Measurements from ENCODE around the gene ZC3H4.
A peak's percentile ranks its signal among the peaks of the same experiment; 100 is the strongest.

The ZC3H4 gene

GRCh38 chr19:47037766-47038165 lies 75.8 kb downstream of the ZC3H4 start:
- Histone ChIP-seq H3K4me1 (ENCODE audit: control insufficient read depth, insufficient read depth, low read length) (peaks cover 20% of the 10 kb centered on the region), H3K36me3 (ENCODE audit: insufficient read depth, low read length) (no peaks in the 10 kb centered on the region), H3K4me2 (ENCODE audit: low read length) (no peak overlapping the region), H3K9ac (ENCODE audit: low read depth, low read length) (no peak overlapping the region), H3K4me3 (ENCODE audit: low read length) (no peak overlapping the region), H3K27me3 (ENCODE audit: control insufficient read depth, insufficient read depth, low read length) (no peaks in the 10 kb centered on the region), H3K9me3 (replicated peaks; ENCODE audit: low read length) (no peaks in the 10 kb centered on the region)

GRCh38 chr19:47036097-47036651 lies 77.4 kb downstream of the ZC3H4 start:
- Histone ChIP-seq H3K27me3 (ENCODE audit: control insufficient read depth, insufficient read depth, low read length) (no peaks in the 10 kb centered on the region), H3K4me3 (ENCODE audit: low read length) (peak overlapping the region; percentile 75), H3K9me3 (replicated peaks; ENCODE audit: low read length) (no peaks in the 10 kb centered on the region), H3K36me3 (ENCODE audit: insufficient read depth, low read length) (no peaks in the 10 kb centered on the region), H3K4me2 (ENCODE audit: low read length) (peak overlapping the region; percentile 92), H3K9ac (ENCODE audit: low read depth, low read length) (peak overlapping the region; percentile 72), H3K4me1 (ENCODE audit: control insufficient read depth, insufficient read depth, low read length) (peaks cover 20% of the 10 kb centered on the region)

GRCh38 chr19:47035127-47036096 lies 78.2 kb downstream of the ZC3H4 start:
- Histone ChIP-seq H3K9me3 (replicated peaks; ENCODE audit: low read length) (no peaks in the 10 kb centered on the region), H3K4me3 (ENCODE audit: low read length) (peak overlapping the region; percentile 75), H3K4me2 (ENCODE audit: low read length) (peak overlapping the region; percentile 92), H3K9ac (ENCODE audit: low read depth, low read length) (peak overlapping the region; percentile 72), H3K36me3 (ENCODE audit: insufficient read depth, low read length) (no peaks in the 10 kb centered on the region), H3K4me1 (ENCODE audit: control insufficient read depth, insufficient read depth, low read length) (peaks cover 20% of the 10 kb centered on the region), H3K27me3 (ENCODE audit: control insufficient read depth, insufficient read depth, low read length) (no peaks in the 10 kb centered on the region)

- Histone ChIP-seq H3K4me1 (ENCODE audit: control insufficient read depth, insufficient read depth, low read length) (peaks cover 20% of the 10 kb centered on the region), H3K9me3 (replicated peaks; ENCODE audit: low read length) (no peaks in the 10 kb centered on the region), H3K9ac (ENCODE audit: low read depth, low read length) (no peak overlapping the region), H3K36me3 (ENCODE audit: insufficient read depth, low read length) (no peaks in the 10 kb centered on the region), H3K4me2 (ENCODE audit: low read length) (no peak overlapping the region), H3K27me3 (ENCODE audit: control insufficient read depth, insufficient read depth, low read length) (peaks cover 15% of the 10 kb centered on the region), H3K4me3 (ENCODE audit: low read length) (no peak overlapping the region)
Measured at GRCh38 chr19:47032171-47032811, 81.3 kb downstream of the ZC3H4 start.

GRCh38 chr19:47028195-47028601 lies 85.4 kb downstream of the ZC3H4 start:
- Histone ChIP-seq H3K27me3 (ENCODE audit: control insufficient read depth, insufficient read depth, low read length) (peaks cover 32% of the 10 kb centered on the region), H3K4me1 (ENCODE audit: control insufficient read depth, insufficient read depth, low read length) (no peaks in the 10 kb centered on the region), H3K9me3 (replicated peaks; ENCODE audit: low read length) (no peaks in the 10 kb centered on the region), H3K36me3 (ENCODE audit: insufficient read depth, low read length) (no peaks in the 10 kb centered on the region), H3K4me3 (ENCODE audit: low read length) (no peak overlapping the region), H3K9ac (ENCODE audit: low read depth, low read length) (no peak overlapping the region), H3K4me2 (ENCODE audit: low read length) (no peak overlapping the region)

- H3K4me1 ChIP-seq (ENCODE audit: control insufficient read depth, insufficient read depth, low read length), result no peaks in the 10 kb centered on the region
- H3K27me3 ChIP-seq (ENCODE audit: control insufficient read depth, insufficient read depth, low read length), result peaks cover 38% of the 10 kb centered on the region
- H3K9ac ChIP-seq (ENCODE audit: low read depth, low read length), result no peak overlapping the region
- H3K36me3 ChIP-seq (ENCODE audit: insufficient read depth, low read length), result no peaks in the 10 kb centered on the region
- H3K4me2 ChIP-seq (ENCODE audit: low read length), result no peak overlapping the region
- no peaks in the 10 kb centered on the region for H3K9me3 ChIP-seq (replicated peaks; ENCODE audit: low read length)
- H3K4me3 ChIP-seq (ENCODE audit: low read length), result no peak overlapping the region
Measured at GRCh38 chr19:47027586-47028088, 85.9 kb downstream of the ZC3H4 start.

GRCh38 chr19:47026889-47027288 lies 86.7 kb downstream of the ZC3H4 start:
- peaks cover 44% of the 10 kb centered on the region for H3K27me3 ChIP-seq (ENCODE audit: control insufficient read depth, insufficient read depth, low read length)
- H3K4me3 ChIP-seq (ENCODE audit: low read length), result no peak overlapping the region
- no peaks in the 10 kb centered on the region for H3K9me3 ChIP-seq (replicated peaks; ENCODE audit: low read length)

GRCh38 chr19:47026156-47026555 lies 87.4 kb downstream of the ZC3H4 start:
- H3K27me3 ChIP-seq (ENCODE audit: control insufficient read depth, insufficient read depth, low read length), result peaks cover 51% of the 10 kb centered on the region
- no peak overlapping the region for H3K4me3 ChIP-seq (ENCODE audit: low read length)
- no peak overlapping the region for H3K4me2 ChIP-seq (ENCODE audit: low read length)
- H3K9me3 ChIP-seq (replicated peaks; ENCODE audit: low read length), result no peaks in the 10 kb centered on the region
- peaks cover 7% of the 10 kb centered on the region for H3K4me1 ChIP-seq (ENCODE audit: control insufficient read depth, insufficient read depth, low read length)
- H3K36me3 ChIP-seq (ENCODE audit: insufficient read depth, low read length), result no peaks in the 10 kb centered on the region
- no peak overlapping the region for H3K9ac ChIP-seq (ENCODE audit: low read depth, low read length)

More at GRCh38 chr19:47026889-47027288, 86.7 kb downstream of the ZC3H4 start:
- no peak overlapping the region for H3K9ac ChIP-seq (ENCODE audit: low read depth, low read length)
- H3K4me2 ChIP-seq (ENCODE audit: low read length), result no peak overlapping the region
- no peaks in the 10 kb centered on the region for H3K36me3 ChIP-seq (ENCODE audit: insufficient read depth, low read length)
- no peaks in the 10 kb centered on the region for H3K4me1 ChIP-seq (ENCODE audit: control insufficient read depth, insufficient read depth, low read length)

- H3K4me1 ChIP-seq (ENCODE audit: control insufficient read depth, insufficient read depth, low read length), result peaks cover 16% of the 10 kb centered on the region
- no peak overlapping the region for H3K4me2 ChIP-seq (ENCODE audit: low read length)
- H3K27me3 ChIP-seq (ENCODE audit: control insufficient read depth, insufficient read depth, low read length), result peaks cover 61% of the 10 kb centered on the region
- H3K4me3 ChIP-seq (ENCODE audit: low read length), result no peak overlapping the region
- no peaks in the 10 kb centered on the region for H3K36me3 ChIP-seq (ENCODE audit: insufficient read depth, low read length)
- H3K9ac ChIP-seq (ENCODE audit: low read depth, low read length), result no peak overlapping the region
- H3K9me3 ChIP-seq (replicated peaks; ENCODE audit: low read length), result no peaks in the 10 kb centered on the region
Measured at GRCh38 chr19:47024502-47024901, 89.1 kb downstream of the ZC3H4 start.

- H3K27me3 ChIP-seq (ENCODE audit: control insufficient read depth, insufficient read depth, low read length), result peaks cover 62% of the 10 kb centered on the region
- no peak overlapping the region for H3K9ac ChIP-seq (ENCODE audit: low read depth, low read length)
- H3K4me1 ChIP-seq (ENCODE audit: control insufficient read depth, insufficient read depth, low read length), result peaks cover 16% of the 10 kb centered on the region
- no peak overlapping the region for H3K4me3 ChIP-seq (ENCODE audit: low read length)
- no peaks in the 10 kb centered on the region for H3K36me3 ChIP-seq (ENCODE audit: insufficient read depth, low read length)
- no peaks in the 10 kb centered on the region for H3K9me3 ChIP-seq (replicated peaks; ENCODE audit: low read length)
- H3K4me2 ChIP-seq (ENCODE audit: low read length), result no peak overlapping the region
Measured at GRCh38 chr19:47023448-47023794, 90.2 kb downstream of the ZC3H4 start.
